OCI-LY1 (cell line): Measurements from ENCODE around the gene GPR180.

Source experiments
- CTCF ChIP-seq: fragments of 200-600 bp; sonication (generic), shearing (Covaris generic); IDR thresholded peaks from 2 replicates; pipeline ENCODE4 v1.5.1; 2017; ENCODE audit warnings: mild to moderate bottlenecking, antibody characterized with exemption, low read length, moderate library complexity, mixed read lengths
- EZH2 ChIP-seq: fragments of 200-600 bp; sonication (generic), shearing (Covaris generic); IDR thresholded peaks from 2 replicates; pipeline ENCODE4 v1.8.0; 2017; ENCODE audit warnings: borderline replicate concordance, mixed run types, mild to moderate bottlenecking, antibody characterized with exemption, low read length, moderate library complexity, mixed read lengths

- no peak for TF ChIP-seq CTCF
- no peak for TF ChIP-seq EZH2
These were observed 63.2 kb downstream of the GPR180 start for GRCh38 chr13:94664889-94665288.
